ENCODE measurements around the gene TOMM6.

The TOMM6 gene

DNA sequence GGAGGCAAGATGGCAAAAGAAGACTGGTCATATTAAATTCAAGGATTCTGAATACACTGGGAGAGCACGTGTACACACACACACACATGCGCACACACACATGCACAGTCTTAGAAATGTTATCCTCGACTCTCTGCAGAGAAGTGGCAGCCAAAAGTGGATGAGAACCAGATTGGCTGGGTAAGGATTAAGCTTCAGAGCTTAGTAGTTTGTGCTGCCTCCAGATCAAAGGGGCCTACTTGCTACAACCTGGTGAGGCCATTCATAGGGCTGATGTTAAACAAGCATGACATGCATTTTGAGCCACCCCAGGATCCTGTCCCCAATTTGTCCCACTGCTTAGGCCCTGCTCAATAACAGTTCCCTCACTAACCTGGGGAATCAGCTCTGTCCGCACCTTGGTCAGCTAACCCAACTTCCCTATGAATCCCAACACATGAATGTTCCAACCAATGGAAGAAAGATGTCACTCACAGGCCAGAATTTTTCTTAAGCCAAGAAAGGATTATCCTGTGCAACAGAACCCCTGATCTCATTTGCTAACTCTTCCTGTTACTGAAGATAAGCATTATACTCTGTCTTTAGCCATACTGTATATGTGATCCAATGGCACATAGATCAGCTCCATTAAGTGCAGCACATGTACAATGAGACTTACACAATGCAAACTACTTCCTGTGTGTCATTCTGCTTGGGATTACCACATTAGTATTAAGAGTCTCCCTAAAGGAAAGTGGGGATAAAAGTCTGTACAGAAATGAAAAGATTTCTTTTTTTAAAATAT, 31.0 kb downstream of the TOMM6 start:
- DNase-seq = no peak

DNA sequence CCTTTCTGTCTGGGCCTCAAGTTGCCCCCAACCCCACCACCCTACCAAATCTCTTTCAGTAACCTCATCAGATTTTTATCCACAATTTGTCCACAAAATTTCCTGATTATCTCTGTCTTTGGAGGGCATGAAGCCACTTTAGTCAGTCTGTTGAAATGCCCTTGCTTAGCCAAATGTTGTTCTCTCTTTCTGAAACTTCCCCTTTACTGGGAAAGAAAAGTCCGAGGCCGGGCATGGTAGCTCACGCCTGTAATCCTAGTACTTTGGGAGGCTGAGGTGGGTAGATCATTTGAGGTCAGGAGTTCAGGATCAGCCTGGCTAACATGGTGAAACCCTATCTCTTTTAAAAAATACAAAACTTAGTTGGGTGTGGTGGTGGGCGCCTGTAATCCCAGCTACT, 33.8 kb downstream of the TOMM6 start:
- no peak for DNase-seq

DNA sequence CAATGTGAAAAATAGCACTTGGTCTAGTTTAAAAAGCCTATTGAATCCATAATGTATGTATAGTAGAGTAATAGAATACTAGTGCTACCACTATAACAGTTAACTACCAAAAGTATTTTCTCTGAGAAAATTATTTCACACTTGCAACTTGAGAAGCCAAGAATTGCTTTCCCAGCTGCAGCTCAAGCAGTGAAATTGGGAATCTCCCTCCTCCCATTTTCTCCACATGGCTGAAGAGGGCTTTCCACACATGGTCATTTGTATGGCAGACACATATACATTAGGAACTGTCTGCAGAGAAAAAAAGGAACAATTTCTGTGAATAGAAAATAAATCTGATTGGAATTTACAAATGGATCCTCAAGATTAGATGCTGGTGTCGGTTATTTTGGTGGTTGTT, 34.5 kb downstream of the TOMM6 start:
- DNase-seq = no peak

DNA sequence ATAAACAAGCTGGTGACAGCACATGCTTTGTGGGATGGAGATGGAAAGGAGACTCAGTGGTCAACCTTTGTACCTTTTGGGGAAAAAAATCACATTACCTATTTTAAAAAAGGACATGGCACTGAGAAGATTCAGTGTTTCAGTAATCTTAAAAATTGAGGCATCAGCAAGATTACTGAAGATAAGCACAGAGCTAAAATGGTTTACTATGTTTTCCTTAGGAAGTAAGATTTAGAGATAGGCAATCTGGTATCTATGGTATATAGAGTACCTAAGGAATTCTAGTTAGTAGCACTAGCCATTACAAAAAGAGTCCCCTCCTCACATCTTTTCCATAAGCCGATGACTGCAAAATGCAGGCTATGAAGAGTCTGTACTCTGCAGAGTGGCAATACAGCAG, 35.7 kb downstream of the TOMM6 start:
- no peak for DNase-seq

DNA sequence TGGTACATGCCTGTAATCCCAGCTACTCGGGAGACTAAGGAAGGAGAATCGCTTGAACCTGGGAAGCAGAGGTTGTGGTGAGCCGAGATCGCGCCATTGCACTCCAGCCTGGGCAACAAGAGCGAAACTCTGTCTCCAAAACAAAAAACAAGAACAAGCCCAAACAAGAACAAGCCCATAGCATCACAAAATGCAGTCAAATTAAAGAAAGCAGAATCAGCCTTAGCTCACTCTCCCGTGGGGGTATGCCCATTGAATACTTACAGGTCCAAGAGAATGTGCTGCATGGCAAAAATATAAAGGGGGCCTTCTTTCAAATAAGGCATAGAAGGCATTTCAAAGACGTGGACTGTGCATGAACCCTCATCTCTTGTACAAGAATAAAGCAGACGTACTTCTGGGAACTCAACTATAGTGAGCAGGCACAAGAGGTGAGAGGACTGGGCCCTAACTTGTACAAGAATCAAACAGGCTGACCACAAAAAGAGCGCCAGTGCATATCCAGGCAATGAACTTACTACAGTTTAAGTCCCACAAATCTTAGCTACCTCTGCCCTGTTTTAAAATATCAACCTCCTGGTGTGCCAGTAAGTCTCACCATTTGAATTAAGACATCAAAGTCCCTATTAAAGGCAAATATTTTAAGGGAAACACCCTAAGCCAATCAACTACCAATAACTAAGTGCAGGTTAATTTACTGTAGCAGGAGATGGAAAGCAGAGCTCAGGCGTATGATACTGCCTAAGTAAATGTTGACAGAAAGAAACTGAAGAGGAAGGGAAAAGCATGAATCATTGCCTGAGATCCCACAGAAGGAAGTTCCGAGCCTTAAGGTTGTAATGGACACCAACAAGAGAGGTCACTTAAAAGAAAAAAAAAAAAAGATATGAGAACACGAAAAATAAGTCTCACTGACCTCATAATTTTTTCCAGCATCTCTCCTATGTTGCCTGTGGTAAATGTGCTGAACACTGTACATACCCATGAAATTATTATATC, 37.4 kb downstream of the TOMM6 start:
- DNase-seq = no peak

DNA sequence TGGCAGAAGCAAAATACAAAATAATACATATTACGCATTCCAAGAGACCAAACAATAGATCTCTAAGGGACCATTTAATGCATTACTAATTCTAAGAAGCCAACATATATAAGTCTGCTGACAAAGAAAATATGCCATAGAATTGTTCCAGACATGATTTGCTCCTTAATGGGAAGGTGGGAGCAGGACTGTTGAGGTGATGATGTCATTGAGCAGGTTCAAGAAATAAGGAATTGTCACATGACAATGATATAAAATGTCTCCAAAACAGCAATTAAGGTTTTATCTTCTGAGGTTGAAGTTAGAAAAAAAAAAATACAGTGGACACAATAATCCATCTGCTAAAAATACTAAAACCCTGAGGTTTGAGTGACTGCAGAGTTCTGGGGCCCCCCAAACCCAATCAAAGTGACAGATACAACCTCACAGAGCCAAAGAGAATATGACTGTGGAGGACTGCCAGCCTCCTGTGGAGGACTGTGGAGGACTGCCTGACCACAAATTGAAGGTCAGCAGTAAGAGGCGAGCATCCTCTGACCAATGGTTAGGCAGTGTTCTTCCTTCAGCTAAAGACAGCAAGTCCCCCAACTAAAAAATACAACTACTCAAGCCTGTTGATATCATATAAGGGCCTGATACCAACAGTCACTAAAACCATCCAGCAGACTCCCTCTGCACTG, 39.0 kb downstream of the TOMM6 start:
- DNase-seq = no peak

DNA sequence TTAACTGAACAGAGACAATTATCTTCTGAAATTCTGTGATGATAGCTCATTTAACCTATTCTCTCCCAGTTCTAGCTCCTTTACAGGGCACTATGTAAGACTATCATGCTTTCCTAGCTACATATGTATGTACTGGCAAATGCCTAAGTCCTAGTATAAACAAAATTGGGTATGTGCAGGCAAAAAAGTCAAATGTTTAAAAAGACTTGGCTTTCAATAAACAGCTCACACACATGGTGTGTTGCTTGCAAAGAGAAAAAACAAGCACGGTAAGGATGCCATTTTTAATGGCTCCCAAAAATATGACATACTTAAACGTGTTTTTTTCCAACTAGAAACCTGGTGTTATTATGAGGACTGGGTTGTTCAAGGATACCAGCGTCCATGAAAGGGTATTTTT, 44.8 kb downstream of the TOMM6 start:
- no peak for DNase-seq

DNA sequence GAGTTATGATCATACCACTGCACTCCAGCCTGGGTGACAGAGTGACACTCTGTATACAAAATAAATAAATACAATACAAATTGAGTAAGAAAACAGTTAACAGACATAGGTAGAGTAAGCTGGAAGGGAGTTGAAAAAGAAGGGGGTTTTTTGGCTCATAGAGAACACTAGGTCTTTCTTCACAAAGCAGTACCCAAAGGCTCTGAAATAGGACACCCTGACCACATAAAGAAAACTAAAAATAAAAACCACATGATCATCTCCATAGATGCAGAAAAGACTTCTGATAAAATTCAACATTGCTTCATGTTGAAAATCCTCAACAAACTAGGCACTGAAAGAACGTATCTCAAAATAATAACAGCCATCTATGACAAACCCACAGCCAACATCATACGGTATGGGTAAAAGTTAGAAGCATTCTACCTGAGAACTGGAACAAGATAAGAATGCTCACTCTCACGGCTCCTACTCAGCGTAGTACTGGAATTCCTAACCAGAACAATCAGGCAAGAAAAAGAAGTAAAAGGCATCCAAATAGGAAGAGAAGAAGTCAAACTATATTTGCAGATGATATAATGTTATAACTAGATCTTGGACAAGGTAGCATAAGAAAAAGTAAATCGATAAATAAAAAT, 48.6 kb downstream of the TOMM6 start:
- no peak for DNase-seq

DNA sequence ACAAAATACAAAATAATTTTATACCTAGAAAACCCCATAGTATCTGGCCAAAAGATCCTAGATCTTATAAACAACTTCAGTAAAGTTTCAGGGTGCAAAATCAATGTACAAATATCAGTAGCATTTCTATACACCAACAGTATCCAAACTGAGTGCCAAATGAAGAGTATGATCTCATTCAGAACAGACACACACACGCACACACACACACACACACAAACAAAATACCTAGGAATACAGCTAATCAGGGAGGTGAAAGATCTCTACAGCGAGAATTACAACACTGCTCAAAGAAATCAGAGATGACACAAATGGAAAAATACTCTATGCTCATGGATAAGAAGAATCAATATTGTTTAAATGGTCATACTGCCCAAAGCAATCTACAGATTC, 49.2 kb downstream of the TOMM6 start:
- DNase-seq = no peak

Data from nucleus accumbens (tissue), 56 donors.